ENCODE results near the gene DRGX.

DNA sequence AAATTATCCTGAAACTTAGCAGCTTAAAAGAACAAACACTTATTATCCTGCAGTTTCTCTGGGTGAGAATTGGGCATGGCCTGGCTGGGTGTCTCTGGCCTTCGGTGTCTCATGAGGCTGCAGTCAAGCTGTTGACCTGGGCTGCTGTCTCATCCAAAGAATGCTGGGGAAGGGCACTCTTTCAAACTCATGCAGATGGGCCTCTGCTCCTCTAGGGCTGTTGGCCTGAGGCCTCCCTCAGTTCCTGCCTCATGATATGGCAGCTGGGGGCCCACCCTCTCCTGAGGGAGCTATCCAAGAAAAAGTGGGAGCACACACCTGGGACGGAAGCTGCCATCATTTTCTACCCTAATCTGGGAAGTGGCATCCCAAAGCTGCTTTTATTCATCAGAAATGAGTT is 43.6 kb downstream of the DRGX start:
- TF ChIP-seq, protein P1, sequence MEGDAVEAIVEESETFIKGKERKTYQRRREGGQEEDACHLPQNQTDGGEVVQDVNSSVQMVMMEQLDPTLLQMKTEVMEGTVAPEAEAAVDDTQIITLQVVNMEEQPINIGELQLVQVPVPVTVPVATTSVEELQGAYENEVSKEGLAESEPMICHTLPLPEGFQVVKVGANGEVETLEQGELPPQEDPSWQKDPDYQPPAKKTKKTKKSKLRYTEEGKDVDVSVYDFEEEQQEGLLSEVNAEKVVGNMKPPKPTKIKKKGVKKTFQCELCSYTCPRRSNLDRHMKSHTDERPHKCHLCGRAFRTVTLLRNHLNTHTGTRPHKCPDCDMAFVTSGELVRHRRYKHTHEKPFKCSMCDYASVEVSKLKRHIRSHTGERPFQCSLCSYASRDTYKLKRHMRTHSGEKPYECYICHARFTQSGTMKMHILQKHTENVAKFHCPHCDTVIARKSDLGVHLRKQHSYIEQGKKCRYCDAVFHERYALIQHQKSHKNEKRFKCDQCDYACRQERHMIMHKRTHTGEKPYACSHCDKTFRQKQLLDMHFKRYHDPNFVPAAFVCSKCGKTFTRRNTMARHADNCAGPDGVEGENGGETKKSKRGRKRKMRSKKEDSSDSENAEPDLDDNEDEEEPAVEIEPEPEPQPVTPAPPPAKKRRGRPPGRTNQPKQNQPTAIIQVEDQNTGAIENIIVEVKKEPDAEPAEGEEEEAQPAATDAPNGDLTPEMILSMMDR (IDR thresholded peaks at IDR 0.05) = no peak
- no peak for TF ChIP-seq EZH2 (IDR thresholded peaks at IDR 0.05; ENCODE audit: borderline replicate concordance, insufficient read depth, low read depth, low read length, poor library complexity, severe bottlenecking)

Data from B cell (primary cell).